NCI-H187 (cell line): ENCODE results near the gene CYSTM1.

Experiments
- DNase-seq, 2 experiments: peaks; one replicate each; lab custom pipeline; 2025; lab: John Stamatoyannopoulos, UW

CYSTM1 gene

DNA sequence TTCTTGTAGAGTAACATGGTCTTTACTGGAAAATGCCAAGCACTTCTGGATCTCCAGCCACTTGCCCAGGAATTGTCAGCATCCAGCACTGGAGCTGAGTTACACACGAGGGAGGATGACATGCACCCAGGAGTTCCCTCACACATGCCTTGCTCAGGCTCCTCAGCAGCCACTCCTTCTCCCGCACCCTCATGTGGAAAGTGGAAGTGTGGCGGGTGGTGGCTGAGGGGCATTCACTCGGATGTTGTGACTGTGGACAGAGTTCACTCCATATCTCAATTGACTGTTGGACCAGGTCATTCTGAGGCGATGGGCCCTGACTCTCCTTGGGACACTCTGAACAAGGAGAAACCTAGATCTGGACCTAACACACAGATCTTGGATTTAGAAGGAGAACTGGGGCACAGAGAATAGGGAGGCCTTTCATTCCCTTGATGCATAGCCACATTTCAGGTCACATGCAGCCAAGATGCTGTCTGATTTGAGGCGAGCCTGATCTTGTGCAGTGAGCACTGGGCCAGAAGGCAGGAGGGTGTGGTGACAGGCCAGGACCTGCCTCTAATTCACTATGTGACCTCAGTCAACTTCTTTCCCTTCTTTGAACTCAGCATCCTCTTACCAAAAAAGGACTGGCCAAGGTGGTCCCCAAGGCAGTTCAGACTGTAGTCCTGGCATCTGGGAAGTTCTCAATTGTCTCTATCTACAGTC, 62.1 kb downstream of the CYSTM1 start:
- no peak for DNase-seq

DNA sequence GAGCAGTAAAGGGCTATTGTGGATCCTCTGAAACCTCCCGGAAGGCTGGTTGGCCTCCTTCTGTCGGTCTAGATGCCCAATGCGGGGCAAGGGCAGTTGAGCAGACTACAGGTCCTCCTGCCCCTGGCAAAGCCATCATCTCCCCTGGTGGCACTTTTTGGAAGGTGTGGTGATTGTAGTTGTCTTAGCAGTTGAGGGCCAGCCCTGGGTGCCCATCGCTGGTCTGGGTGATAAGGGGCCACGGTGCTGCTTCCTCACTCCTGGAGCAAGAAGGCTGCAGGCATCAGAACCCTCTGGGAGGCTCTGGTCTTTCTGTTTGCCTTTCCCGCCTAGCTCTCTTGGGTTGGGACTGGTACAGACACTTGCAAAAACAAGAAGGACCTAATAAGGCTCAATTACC, 63.8 kb downstream of the CYSTM1 start:
- no peak for DNase-seq

DNA sequence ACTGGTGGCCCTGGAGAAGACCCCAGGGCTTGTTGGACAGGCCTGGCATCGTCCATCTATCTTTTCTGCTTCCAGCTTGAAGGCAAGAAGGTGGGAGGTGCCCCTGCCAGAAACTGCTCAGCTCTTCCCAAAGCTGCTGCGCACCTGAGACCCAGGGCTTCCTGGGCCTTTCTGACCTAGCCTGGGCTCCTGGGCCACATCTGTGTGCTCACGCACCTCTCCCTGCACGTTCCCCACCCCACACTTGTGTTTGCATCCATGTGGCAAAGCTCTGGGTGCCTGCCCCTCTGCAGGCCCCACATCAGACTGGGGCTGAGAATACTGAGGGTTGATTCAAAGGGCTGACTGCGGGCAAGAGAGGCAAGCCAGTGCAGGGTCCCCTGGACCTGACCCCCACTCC, 64.5 kb downstream of the CYSTM1 start:
- no peak for DNase-seq

DNA sequence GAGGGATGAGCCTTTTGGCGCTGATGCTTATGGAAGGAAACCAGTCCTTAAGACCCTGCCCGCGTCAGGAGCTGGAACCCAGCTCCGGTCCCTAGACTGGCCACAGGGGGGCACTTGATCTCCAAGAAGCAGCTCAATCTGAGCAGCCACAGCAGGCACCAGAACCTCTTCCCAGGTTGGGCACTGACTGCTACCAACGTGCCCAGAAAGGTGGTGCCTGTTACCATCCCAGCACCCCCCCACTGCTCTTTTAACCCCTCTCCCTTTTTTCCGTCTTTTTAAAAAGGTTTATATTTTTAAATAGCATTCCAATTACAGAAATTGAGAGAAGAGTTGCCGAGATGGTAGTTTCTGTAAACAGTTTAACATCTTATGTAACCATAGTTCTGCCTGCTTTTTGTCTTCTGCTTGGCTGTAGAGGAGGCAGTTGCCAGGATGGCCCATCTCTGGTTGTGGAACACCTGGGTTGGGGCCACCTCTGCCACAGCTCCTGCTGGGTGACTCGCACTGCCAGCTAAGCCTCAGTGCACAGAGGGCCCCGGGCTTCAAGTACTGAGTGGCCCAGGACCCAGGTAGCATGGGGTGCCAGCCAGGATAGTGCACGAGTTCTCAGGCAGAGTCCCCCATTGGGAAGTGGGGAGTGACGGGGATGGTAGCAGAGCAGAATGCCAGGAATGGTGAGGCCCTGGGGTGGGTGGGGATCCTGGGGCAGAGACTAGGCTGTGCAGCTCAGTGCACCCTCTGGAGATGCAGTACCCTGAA, 65.1 kb downstream of the CYSTM1 start:
- no peak for DNase-seq

DNA sequence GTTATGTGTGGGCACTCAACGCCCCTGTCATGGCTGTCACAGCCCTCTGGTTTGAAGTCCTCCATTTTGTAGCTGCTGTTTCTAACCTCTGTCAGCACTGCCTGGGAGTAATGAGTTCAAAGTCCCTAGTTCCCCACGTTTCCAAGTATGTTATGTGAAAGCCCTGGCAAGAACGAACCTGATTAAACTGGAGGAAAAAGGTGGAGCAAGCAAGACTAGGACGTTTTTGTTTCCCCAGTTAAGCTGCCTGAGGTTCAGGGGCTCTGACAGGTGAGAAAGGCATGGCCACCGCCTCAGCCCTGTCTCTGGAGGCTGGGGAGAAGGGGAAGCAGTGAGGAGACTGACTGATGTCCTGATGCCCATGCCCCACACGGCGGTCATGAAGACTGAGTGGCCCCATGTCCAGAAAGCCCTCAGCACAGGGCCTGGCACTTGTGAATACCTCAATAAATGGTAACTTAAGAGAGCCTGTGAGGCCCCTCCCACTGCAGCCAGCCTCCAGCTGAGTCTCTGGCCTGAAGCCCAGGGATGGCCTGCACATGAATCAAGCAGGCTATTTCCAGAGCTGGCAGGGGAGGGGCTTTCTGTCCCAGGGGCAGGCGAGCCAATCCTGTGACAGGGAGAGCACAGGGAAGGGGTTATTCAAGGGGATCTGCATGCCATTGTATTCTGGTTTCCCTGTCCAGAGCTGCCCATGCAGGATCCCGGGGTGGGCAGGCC, 66.2 kb downstream of the CYSTM1 start:
- DNase-seq = peak; percentile 19 to 46

DNA sequence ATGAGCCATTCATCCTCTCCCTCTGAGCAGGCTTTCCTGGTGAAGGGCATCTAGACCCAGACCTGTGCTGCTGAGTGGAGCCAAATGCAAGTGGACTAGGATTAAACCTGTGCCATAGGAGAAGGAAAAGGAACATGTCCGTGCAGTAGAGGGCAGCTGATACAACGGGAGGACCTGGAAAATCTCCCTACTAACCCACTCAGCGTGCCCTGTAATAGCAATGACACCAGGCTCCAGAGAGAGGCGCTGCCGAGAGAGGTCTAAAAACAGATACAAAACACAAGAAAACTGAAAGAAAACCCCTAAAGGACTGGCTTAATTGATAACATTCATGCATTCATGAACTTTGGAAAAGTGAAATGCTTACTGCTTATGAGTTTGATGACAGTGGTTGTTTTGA, 67.1 kb downstream of the CYSTM1 start:
- no peak for DNase-seq

DNA sequence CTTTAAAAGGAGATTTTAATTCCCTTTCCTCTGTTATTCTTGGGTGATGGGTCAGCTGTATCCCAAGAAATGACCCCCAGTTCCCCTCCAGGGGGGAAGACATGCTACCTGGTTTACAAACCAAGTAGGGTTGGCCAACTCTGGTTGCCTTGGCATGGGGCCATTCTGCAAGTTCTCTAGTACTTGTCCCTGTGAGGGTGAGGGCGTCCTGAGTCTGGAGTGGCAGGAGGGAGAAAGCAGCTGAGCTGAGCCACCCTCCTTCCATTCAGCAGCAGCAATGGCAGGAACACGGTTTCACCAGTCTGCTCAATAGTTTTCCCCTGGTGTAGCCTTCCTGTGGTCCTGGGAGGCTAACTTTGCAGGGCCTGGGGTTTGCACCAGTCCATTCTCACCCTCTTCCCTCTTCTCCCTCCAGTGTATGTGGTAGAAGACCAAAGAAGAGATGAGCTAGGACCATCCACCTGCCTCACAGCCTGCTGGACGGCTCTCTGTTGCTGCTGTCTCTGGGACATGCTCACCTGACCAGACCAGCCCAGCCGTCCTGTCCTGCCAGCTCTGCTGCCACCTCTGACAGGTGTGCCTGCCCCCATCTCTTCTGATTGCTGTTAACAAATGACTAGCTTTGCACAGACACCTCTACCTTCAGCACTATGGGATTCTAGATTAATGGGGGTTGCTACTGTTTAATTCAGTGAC, 68.0 kb downstream of the CYSTM1 start:
- no peak for DNase-seq

DNA sequence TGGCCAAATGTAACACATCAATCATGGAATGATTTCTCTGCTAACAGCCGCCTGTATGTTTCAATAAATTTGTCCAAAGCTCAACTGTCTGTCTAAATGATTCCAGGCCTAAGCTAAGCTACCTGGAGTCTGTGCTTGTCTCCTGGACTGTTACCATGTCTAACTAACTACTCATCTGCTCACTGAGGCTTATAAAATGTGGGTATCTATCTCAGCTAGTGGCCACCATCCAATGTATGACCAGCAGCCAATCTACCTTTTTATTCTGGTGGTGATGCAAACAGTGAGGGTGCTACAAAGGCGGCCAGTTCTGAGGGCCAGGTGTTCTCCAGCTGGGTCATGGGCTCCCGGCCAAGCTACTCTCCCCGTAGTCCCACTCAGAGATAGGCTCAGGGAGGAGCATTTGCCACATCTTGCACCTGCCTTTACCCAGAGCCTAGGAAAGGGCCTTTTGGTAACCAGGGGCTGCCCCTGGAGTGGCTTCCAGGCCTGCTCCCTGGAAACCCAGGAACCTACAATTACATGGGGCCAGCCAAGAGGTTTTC, 68.8 kb downstream of the CYSTM1 start:
- no peak for DNase-seq

DNA sequence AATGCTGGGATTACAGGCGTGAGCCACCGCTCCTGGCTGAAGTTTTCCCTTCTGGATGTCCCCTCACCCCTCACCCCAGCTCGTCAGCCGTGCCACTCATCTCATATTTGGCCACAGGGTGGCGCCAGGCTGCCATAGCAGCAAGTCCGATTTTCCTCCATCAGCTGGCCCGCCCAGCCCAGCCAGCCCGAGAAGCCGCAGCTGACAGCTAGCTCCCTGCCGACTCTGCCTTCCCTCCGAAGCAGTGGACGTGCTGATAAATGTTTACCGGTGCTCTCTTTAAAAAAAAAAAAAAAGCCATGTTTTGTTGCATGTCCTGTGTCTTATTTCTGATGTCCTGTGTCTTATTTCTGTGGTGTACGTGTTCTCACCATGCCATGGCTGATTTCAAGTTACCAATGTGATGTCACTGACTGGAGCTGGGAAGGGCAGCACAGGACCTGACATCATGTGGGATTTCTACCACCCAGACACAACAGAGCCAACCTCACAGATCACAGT, 69.6 kb downstream of the CYSTM1 start:
- peak in 1 of 2 experiments; percentile 40 for DNase-seq

DNA sequence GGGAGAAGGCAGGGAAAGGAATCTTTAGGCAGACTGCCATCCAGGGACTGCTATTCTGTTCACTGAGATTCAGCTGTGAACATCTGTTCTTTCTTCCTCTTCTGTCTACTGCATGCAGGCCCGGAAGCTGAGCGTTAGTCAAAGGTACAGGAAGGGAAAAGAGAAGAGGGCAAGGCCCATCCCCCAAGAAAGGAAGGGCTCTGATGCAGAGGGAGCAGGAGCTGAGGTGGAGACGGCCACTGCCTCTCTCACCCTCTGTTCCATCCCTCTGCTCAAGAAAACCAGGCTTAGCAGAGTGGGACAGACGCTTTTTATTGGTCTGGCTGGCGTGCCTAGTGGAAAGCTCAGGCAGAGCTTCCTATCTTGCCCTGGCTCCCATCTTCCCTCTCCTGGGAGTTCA, 70.4 kb downstream of the CYSTM1 start:
- no peak for DNase-seq

DNA sequence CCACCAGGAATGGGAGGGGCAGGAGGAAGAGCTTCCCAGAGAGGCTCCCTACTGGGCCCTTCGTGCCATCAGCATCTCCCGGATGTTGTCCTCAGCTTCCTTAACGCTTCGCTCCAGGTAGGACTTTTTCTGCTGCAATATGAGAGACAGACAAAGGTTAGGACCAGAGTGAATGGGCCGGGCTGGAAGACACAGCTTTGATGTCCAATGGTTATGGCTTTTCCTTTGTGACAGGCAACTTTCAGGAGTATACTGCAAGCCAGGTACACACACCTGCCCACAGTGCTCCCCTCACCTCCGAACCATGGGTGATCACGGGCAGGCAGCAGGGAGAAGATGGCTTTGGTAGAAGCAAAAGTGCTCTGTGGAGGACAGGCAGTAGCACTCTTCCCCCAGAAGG, 70.9 kb downstream of the CYSTM1 start:
- DNase-seq = no peak

DNA sequence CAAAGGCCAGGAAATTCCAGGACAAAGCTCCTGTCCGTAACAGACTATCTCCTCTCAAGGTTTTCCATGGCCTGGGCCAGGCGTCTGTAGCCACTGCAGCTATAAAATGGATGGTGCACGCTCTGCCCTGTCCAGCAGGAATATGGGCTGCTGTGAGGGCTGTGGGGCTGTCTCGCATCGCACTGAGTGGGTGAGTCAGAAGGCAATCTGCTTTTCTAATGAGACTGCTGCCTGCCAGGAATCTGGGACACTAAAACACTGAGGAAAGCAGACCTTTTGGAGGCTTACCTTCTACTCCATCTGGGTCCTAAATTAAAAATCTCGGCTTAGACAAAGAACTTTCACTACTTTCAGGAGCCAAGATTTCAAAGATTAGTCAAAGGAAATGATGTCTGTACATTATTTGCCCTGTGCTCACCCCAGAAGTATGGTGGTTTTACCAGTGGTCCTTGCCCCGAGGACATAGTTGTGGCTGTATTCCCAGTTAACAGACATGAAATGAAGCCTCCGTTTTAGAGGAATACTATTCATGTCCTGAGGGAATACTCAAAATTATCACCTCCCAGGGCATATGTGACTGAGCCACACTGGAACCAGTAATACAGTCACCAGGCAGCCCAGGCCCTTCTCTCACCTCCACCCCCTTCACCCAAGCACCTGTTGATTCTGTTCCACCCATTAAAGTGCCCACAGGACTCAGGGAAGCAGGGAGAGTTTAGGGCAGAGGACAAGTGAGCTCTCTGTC, 71.6 kb downstream of the CYSTM1 start:
- no peak for DNase-seq

DNA sequence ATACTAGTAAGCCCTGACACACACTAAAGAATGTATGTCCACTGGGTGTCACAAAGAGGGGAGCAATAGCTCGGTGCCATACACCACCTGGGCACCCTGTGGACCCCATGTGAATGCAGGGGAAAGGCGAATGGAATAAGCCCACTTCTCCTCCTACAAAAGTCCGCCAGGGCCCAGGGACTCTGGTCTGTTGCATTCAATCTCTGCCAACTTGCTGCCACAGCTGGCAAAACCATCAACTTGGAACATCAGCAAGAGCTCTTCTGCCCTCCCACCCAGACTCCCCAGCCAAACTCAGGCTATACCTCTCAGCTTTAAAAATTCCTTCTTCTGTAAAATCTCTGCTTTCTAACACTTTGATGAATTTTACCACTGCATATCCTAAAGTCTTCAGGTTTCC, 73.4 kb downstream of the CYSTM1 start:
- no peak for DNase-seq

DNA sequence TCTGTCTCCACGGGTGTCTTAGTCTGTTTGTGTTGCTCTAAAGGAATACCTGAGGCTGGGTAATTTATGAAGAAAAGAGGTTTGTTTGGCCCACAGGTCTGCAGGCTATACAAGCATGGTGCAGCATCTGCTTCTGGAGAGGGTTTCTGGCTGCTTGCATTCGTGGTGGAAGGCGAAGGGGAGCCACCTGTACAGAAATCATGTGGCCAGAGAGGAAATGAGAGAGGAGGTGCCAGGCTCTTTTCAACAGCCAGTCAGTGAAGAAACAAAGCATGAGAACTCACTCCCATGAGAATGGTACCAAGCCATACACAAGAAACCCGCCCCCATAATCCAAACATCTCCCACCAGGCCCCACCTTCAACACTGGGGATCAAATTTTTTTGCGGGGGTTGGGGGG, 74.5 kb downstream of the CYSTM1 start:
- DNase-seq = no peak

DNA sequence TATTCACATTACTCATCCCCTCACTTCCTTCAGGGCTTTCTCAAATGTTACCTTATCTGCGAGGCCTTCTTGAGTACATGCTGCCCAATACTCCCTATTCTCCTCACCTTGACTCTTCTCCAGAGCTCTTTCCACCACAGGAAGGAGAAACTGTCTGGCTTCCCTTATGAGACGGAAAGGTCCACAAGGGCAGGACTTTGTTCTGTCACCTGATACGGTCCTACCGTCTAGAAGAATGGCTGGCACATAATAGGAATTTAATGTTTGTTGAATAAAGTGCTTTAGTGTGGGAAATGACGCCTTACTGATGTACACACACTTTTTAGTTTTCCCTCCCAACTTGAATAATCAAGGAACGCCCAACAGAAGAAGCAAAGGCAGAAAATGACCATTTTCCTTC, 75.4 kb downstream of the CYSTM1 start:
- DNase-seq = no peak

DNA sequence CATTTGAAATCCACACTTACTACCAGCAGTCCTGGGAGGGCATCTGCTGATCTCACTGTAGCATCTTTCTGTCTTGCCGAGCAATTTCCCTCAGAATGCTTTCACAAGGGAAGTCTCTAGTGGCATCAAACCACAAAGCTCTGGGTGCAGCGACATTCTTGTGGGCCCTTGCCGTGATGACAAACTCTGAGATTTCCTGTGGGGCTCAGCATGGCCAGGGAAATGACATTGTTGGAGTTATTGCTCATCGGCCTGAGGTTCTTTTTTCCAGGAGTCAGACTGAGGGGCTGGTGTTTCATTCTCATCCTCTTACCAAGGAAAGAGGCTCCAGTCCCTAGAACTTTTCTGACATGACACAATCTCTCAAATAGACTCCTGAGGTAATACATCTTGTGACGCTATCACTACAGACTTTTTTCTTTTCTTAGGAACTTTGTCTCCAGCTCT, 76.6 kb downstream of the CYSTM1 start:
- no peak for DNase-seq

DNA sequence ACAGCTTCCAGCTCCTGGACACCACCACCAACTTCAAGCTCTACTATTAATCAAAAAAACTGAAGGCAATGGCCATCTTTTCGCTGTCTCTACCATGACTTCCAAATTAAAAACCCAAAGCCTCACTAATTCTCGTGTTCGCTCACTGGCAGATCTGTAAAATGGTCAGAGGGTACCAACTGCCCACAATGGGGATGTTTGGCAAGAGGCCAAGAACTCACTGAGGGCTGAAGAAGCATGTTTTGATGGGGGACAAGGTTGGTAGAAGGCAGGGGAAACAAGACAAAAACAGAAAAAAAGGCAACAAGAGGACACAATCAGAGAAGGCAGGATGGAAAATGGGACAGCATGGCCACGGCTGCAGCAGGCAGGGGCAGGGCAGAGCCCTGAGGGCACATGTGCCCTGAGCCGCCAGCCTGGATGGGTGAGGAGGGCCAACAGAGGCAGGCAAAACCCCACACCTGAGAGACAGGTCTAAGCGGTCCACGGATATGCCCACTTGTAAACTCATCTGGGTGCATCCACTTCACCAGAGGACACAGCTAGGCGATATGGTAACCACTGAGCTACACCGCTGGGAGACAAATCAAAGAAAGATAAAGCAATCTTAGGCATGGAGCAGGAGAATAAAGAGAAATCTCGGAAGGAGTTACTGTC, 77.6 kb downstream of the CYSTM1 start:
- no peak for DNase-seq

DNA sequence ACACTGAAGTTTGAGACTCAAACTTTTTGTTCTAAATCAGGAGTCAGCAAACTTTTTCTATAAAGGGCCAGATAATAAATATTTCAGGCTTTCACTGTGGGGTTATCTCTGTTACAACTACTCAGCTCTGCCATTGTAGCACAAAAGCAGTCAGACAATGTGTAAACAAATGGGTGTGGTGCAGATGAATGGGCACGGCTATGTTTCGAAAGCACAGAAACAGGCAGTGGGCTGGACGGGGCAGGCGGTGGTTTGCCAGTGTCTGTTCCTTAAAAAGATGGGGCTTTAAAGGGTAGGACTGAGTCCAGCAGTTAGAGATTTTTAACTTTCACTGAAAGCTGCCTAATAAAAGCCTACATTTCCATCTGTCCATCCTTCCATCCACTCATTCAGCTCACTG, 79.0 kb downstream of the CYSTM1 start:
- DNase-seq = no peak

DNA sequence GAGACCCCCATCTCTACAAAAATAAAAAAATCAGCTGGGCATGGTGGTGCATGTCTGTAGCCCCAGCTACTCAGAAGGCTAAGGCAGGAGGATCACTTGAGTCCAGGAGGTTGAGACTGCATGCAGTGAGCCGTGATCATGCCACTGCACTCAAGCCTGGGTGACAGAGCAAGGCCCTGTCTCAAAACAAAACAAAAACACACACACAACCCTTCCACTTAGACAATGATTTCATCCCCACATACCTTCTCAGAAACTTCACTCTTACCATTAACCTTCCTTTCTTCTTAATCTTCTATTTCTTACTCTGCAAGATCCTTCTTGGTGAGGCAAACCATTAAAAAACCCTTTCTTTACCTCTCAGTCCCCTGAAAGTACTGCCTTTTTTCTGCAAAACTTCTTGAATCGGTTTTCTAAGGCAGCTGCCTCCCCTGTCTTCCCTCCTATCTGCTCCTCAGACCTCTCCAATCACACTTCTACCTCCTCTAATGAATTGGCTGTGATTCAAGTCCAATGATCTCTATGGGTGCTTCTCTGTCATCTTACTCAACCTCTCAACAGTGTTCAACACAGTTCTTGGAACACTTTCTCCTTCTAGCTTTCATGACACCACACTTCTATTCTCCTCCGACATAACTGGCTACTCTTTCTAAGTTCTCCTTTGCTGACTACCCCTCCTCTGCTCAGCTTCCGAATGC, 80.6 kb downstream of the CYSTM1 start:
- DNase-seq = no peak

DNA sequence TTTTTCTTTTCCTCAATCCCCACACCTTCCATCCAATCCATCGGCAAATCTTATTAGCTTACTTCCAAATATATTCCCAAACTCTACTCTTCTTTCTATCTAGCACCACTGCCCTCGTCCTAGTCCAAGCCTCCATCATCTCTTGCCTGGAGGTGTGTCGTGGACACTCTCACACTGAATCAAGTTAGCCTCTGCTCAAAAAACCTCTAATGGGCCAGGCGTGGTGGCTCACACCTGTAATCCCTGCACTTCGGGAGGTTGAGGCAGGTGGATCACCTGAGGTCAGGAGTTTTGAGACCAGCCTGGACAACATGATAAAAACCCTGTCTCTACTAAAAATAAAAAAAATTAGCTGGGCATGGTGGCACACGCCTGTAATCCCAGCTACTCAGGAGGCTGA, 81.7 kb downstream of the CYSTM1 start:
- DNase-seq = no peak
